Endothelial cell of umbilical vein (primary cell): ENCODE measurements around the gene PRKCD.

Source experiments
- CTCF ChIP-seq, 2 donors: IDR thresholded peaks; 1 replicate in 1 of 2; 2 replicates in 1 of 2; pipeline ENCODE4 v1.5.1; 2011; ENCODE audit warnings: low read length in 2 of 2, mild to moderate bottlenecking in 2 of 2, moderate library complexity in 2 of 2, control low read depth in 1 of 2, inconsistent platforms in 1 of 2, low read depth in 1 of 2; ENCODE audit not compliant: insufficient read depth in 1 of 2; ENCODE audit errors: extremely low read depth in 1 of 2
- JUN ChIP-seq: IDR thresholded peaks from 2 replicates; pipeline ENCODE4 v1.6.1; 2011; ENCODE audit warnings: borderline replicate concordance, low read depth; ENCODE audit not compliant: insufficient read length, insufficient read depth
- MYC ChIP-seq: IDR thresholded peaks from one replicate; pipeline ENCODE4 v1.6.1; 2011; ENCODE audit warnings: mild to moderate bottlenecking, low read depth, low read length
- POLR2A ChIP-seq: IDR thresholded peaks from 2 replicates; pipeline ENCODE4 v1.6.1; 2012; ENCODE audit warnings: low read depth, mild to moderate bottlenecking, control low read depth, low read length
- POLR2AphosphoS5 ChIP-seq: IDR thresholded peaks from 2 replicates; pipeline ENCODE4 v1.6.1; 2012; ENCODE audit warnings: low read depth, mild to moderate bottlenecking, control low read depth, low read length, moderate library complexity; ENCODE audit not compliant: insufficient read depth
- TF ChIP-seq, protein P1 (sequence below): IDR thresholded peaks from 2 replicates; pipeline ENCODE4 v1.6.1; 2011; ENCODE audit not compliant: insufficient read depth, insufficient read length

DNA sequence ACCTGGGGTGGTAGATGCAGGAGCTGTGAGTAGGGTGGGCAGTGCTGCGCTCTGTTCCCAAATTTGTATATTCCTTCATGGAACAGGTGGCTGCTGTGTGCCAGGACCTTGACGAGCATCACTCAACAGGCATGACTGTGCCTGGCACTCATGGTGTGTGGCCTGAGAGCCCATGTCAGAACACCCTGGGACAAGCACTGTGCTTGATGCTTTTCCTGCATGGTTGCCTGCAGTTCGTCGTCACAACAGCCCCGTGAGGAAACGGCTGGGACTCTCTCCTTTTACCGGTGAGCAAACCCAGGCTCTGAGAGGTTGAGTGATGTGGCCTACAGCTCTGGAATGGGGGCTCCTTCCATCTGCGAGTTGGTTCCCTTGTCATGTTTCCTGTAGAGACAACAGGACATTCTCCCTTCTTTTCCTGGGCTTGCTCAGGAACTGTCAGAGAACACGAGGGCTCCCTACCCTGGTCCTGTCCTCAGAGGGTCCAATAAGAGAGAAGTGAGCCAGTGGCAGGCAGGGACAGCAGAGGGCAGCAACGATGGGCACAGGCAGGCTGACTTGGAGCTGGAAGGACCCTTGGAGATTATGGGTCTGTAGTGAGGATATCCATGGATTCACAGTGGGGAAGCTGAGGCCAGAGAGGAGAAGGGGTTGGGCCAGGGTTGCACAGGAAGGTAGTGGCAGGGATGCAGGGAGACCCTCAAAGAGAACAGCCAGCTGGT is 37.4 kb downstream of the PRKCD start:
- peak in 1 of 2 donors; percentile 8 for TF ChIP-seq CTCF (IDR thresholded peaks at IDR 0.05; ENCODE audit: extremely low read depth in 1 of 2, insufficient read depth in 1 of 2, low read depth in 1 of 2, low read length in 2 of 2)
- no peak for TF ChIP-seq POLR2A
- no peak for TF ChIP-seq MYC
- no peak for TF ChIP-seq JUN
- no peak for TF ChIP-seq POLR2AphosphoS5
- TF ChIP-seq, protein P1, sequence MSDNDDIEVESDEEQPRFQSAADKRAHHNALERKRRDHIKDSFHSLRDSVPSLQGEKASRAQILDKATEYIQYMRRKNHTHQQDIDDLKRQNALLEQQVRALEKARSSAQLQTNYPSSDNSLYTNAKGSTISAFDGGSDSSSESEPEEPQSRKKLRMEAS: no peak
